Colon (tissue), 2 donors: ENCODE data around the gene FBXO5.

Experiments
- FAIRE-seq: peaks from 2 replicates; lab custom pipeline; 2012; peaks lifted over from hg19 to GRCh38; lab: Jason Lieb, UNC
- donor health status: control.
- donor health status: control.

The FBXO5 gene

DNA sequence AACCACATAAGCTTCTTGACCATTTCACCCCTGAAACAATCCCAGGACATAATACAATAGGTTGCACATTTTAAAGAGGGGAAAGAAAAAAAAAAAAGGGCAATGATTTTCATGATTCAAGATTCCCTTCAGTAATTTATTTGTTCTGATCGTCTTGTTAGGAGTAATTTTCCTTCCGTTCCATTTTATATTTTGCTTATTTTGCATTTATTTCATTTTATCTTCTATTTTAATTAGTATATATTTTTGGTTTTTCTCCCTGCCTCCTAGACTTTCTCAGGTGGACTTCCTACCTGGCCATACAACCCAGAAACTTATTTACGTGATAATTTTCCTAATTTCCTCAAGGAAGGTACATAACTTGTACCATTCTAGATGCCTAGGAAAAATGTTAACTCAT, 32.6 kb downstream of the FBXO5 start:
- FAIRE-seq, result no peak

- FAIRE-seq, result no peak
These were observed 34.6 kb downstream of the FBXO5 start for GRCh38 chr6:152948150-152948768.

- no peak for FAIRE-seq
These were observed 35.8 kb downstream of the FBXO5 start for GRCh38 chr6:152946995-152947394.

GRCh38 chr6:152946484-152946883, 36.4 kb downstream of the FBXO5 start:
- FAIRE-seq, result no peak

- no peak for FAIRE-seq
These were observed 39.5 kb downstream of the FBXO5 start for GRCh38 chr6:152943260-152943897.

GRCh38 chr6:152942319-152942869, 40.4 kb downstream of the FBXO5 start:
- FAIRE-seq, result no peak

GRCh38 chr6:152941746-152942145, 41.1 kb downstream of the FBXO5 start:
- no peak for FAIRE-seq

- FAIRE-seq, result no peak
These were observed 50.0 kb downstream of the FBXO5 start for GRCh38 chr6:152932865-152933264.

GRCh38 chr6:152922706-152923105, 60.1 kb downstream of the FBXO5 start:
- no peak for FAIRE-seq
